ENCODE results near the gene FER. TPM values are rescaled to one million over a fixed set of nuclear protein-coding genes. Genes with fewer than 3 reads are reported as not detected.

FER gene
- total RNA-seq, 2 donors from 2014 or later: 9.8 to 15.1 TPM

DNA sequence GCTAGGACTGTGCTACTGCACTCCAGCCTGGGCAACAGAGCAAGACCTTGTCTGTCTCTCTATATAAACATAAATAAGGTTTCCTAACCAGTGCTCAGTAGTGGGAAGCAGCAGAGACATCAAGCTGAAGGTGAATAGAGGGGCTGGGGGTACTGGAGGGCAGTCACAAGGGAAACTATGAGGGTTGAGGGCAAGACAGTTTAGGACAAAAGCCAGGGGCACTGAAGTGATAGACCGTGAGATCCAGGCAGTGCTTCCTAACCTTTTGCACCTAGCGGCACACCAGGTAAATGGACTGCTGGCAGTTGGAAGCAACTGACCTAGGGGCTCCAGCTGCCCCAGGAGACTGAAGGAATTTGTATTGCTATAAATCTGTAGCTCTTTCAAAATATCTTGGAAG, 483.6 kb downstream of the FER start:
- H3K27ac Mint-ChIP-seq: no peak overlapping the region
- no peaks in the 10 kb centered on the region for H3K27me3 Mint-ChIP-seq
- H3K4me3 Mint-ChIP-seq: no peak overlapping the region
- DNase-seq: no peak
- H3K4me1 Mint-ChIP-seq: no peaks in the 10 kb centered on the region
- H3K36me3 Mint-ChIP-seq (ENCODE audit: low read depth): no peaks in the 10 kb centered on the region
- ATAC-seq: no peak
- H3K9me3 ChIP-seq (ENCODE audit: control insufficient read depth, low read length, poor library complexity, severe bottlenecking): no peaks in the 10 kb centered on the region

- H3K9me3 ChIP-seq (ENCODE audit: control insufficient read depth, low read length, poor library complexity, severe bottlenecking): no peaks in the 10 kb centered on the region
- Mint-ChIP-seq H3K36me3 (ENCODE audit: low read depth) (no peaks in the 10 kb centered on the region), H3K27me3 (no peaks in the 10 kb centered on the region), H3K4me1 (no peaks in the 10 kb centered on the region), H3K27ac (no peak overlapping the region), H3K4me3 (no peak overlapping the region)
- no peak for DNase-seq
- no peak for ATAC-seq
These were observed 486.7 kb downstream of the FER start for GRCh38 chr5:109234381-109234780.

GRCh38 chr5:109239456-109239855, 491.8 kb downstream of the FER start:
- no peak overlapping the region for H3K4me3 Mint-ChIP-seq
- H3K36me3 Mint-ChIP-seq (ENCODE audit: low read depth): no peaks in the 10 kb centered on the region
- ATAC-seq (no peak), DNase-seq (no peak)
- no peaks in the 10 kb centered on the region for H3K4me1 Mint-ChIP-seq
- no peaks in the 10 kb centered on the region for H3K9me3 ChIP-seq (ENCODE audit: control insufficient read depth, low read length, poor library complexity, severe bottlenecking)
- no peak overlapping the region for H3K27ac Mint-ChIP-seq
- no peaks in the 10 kb centered on the region for H3K27me3 Mint-ChIP-seq

DNA sequence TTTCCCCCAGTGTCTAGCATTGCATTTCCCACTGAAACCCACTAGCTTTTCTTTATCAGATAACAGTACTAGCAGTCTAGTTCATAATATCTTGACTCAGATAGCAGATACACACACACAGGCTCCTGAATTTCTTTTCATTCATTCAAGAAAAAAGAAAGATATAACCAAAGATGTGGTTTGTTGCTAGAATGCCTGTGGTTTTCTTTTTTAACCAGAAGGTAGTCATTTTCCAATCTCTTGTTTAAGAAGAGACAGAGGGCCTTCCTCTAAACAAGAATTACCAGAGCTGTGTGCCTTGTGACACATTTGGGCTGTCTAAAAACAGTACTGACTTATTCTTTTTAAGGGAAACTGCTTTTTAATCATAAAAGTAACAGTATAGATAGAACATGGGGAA, 494.8 kb downstream of the FER start:
- H3K9me3 ChIP-seq (ENCODE audit: control insufficient read depth, low read length, poor library complexity, severe bottlenecking): peaks cover 2% of the 10 kb centered on the region
- no peak overlapping the region for H3K27ac Mint-ChIP-seq
- H3K36me3 Mint-ChIP-seq (ENCODE audit: low read depth): no peaks in the 10 kb centered on the region
- DNase-seq (no peak), ATAC-seq (no peak)
- H3K4me1 Mint-ChIP-seq: no peaks in the 10 kb centered on the region
- no peaks in the 10 kb centered on the region for H3K27me3 Mint-ChIP-seq
- H3K4me3 Mint-ChIP-seq: no peak overlapping the region

GRCh38 chr5:109246395-109246794, 498.7 kb downstream of the FER start:
- Mint-ChIP-seq H3K4me1 (no peaks in the 10 kb centered on the region), H3K27ac (no peak overlapping the region), H3K36me3 (ENCODE audit: low read depth) (no peaks in the 10 kb centered on the region), H3K27me3 (no peaks in the 10 kb centered on the region), H3K4me3 (no peak overlapping the region)
- DNase-seq (no peak), ATAC-seq (no peak)
- H3K9me3 ChIP-seq (ENCODE audit: control insufficient read depth, low read length, poor library complexity, severe bottlenecking): peaks cover 2% of the 10 kb centered on the region
